Smooth muscle cell (in vitro differentiated cells): Measurements from ENCODE around the gene UFSP1. TPM values are rescaled to one million over a fixed set of nuclear protein-coding genes. Genes with fewer than 3 reads are reported as not detected.

ENCODE experiments used
- DNase-seq: peaks from one replicate; lab custom pipeline; 2025; ENCODE audit not compliant: unreplicated experiment; lab: John Stamatoyannopoulos, UW
- H2AFZ ChIP-seq: fragments of 200-600 bp; sonication (generic); 2 replicates; pipeline ENCODE4 v1.6.0; 2016; ENCODE audit warnings: antibody characterized with exemption, low read depth, mild to moderate bottlenecking
- H3F3A ChIP-seq: fragments of 200-600 bp; sonication (generic); 2 replicates; pipeline ENCODE4 v1.6.0; 2017; ENCODE audit warnings: antibody characterized with exemption, low read depth
- H3K27ac ChIP-seq: fragments of 200-600 bp; sonication (generic); 2 replicates; pipeline ENCODE4 v1.5.1; 2016; ENCODE audit warnings: low read depth, mild to moderate bottlenecking
- H3K27me3 ChIP-seq: fragments of 200-600 bp; sonication (generic); 2 replicates; pipeline ENCODE4 v1.6.1; 2016; ENCODE audit warnings: low read depth, mild to moderate bottlenecking
- H3K36me3 ChIP-seq: fragments of 200-600 bp; sonication (generic); 2 replicates; pipeline ENCODE4 v1.5.1; 2016; ENCODE audit warnings: low read depth
- H3K4me1 ChIP-seq: fragments of 200-600 bp; sonication (generic); 2 replicates; pipeline ENCODE4 v1.5.1; 2016; ENCODE audit warnings: low read depth
- H3K4me2 ChIP-seq: fragments of 200-600 bp; sonication (generic); 2 replicates; pipeline ENCODE4 v1.6.0; 2016; ENCODE audit warnings: mild to moderate bottlenecking
- H3K4me3 ChIP-seq: fragments of 200-600 bp; sonication (generic); 2 replicates; pipeline ENCODE4 v1.5.1; 2016; ENCODE audit warnings: mild to moderate bottlenecking
- H3K79me2 ChIP-seq: fragments of 200-600 bp; sonication (generic); 2 replicates; pipeline ENCODE4 v1.6.0; 2016; ENCODE audit warnings: low read depth, mild to moderate bottlenecking
- H3K9ac ChIP-seq: fragments of 200-600 bp; sonication (generic); 2 replicates; pipeline ENCODE4 v1.6.0; 2016; ENCODE audit warnings: low read depth
- H3K9me3 ChIP-seq: fragments of 200-600 bp; sonication (generic); replicated peaks from 2 replicates; pipeline ENCODE4 v1.5.1; 2016; ENCODE audit warnings: low read depth
- H4K20me1 ChIP-seq: fragments of 200-600 bp; sonication (generic); 2 replicates; pipeline ENCODE4 v1.6.0; 2016; ENCODE audit warnings: low read depth
- CTCF ChIP-seq: fragments of 200-600 bp; sonication (generic); IDR thresholded peaks from 2 replicates; pipeline ENCODE4 v1.5.1; 2017; ENCODE audit warnings: borderline replicate concordance, mild to moderate bottlenecking, antibody characterized with exemption; ENCODE audit not compliant: insufficient read depth, poor library complexity, severe bottlenecking
- WGBS: methylation state at CpG from one replicate; pipeline ENCODE4 v1.1.7; 2016; ENCODE audit warnings: low lambda C conversion rate; 5-methylcytosine and 5-hydroxymethylcytosine counted together
- polyA plus RNA-seq: library from polyadenylated mRNA; unstranded; fragments of >200 nt; fragmentation: Nextera tagmentation; extraction: Ambion mirVana; gene quantifications from 2 replicates; pipeline ENCODE4 v1.2.1, GENCODE V29; 2016
- total RNA-seq: library from RNA; depleted of rRNA; stranded (reverse); fragments of >200 nt; gene quantifications from 2 replicates; pipeline ENCODE4 v1.2.3, GENCODE V29; 2014

The UFSP1 gene
- total and polyA plus RNA-seq, 2 experiments from 2014 or later = 1.2 to 2.6 TPM

- Histone ChIP-seq H3K9ac (no peak overlapping the region), H3K4me2 (no peak overlapping the region), H3K36me3 (no peaks in the 10 kb centered on the region), H3F3A (no peaks in the 10 kb centered on the region), H3K4me1 (no peaks in the 10 kb centered on the region), H2AFZ (no peak overlapping the region), H3K27me3 (no peaks in the 10 kb centered on the region), H3K4me3 (no peak overlapping the region), H3K9me3 (no peaks in the 10 kb centered on the region), H3K27ac (no peak overlapping the region), H4K20me1 (no peaks in the 10 kb centered on the region), H3K79me2 (peaks cover 7% of the 10 kb centered on the region)
- WGBS = 94% methylated on average over 13 of the region's 14 CpGs
- DNase-seq = no peak
- TF ChIP-seq CTCF = no peak
Observed at GRCh38 chr7:100854146-100854895, 35.2 kb downstream of the UFSP1 start.

GRCh38 chr7:100852048-100852872 lies 37.3 kb downstream of the UFSP1 start, which contains the start of gene SLC12A9:
Gene SLC12A9, plus strand, starts transcription at chr7:100852713. Its CDS starts 1,485 bp downstream, at chr7:100854198.
- Histone ChIP-seq H2AFZ (peak within 1 kb of the TSS; percentile 80), H3K9me3 (no peaks in the 10 kb centered on the region), H3K4me3 (peak within 1 kb of the TSS; percentile 89), H4K20me1 (no peaks in the 10 kb centered on the region), H3K27me3 (no peaks in the 10 kb centered on the region), H3F3A (no peaks in the 10 kb centered on the region), H3K36me3 (no peaks in the 10 kb centered on the region), H3K9ac (peak within 1 kb of the TSS; percentile 61), H3K79me2 (peaks cover 7% of the 10 kb centered on the region), H3K27ac (no peak within 1 kb of the TSS), H3K4me2 (peak within 1 kb of the TSS; percentile 95), H3K4me1 (no peaks in the 10 kb centered on the region)
- 1% methylated on average over 64 of the region's 71 CpGs for WGBS
- DNase-seq = peak; percentile 65
- peak; percentile 94 for TF ChIP-seq CTCF

GRCh38 chr7:100847360-100847759 lies 42.2 kb downstream of the UFSP1 start:
- no peak overlapping the region for H3K4me3 ChIP-seq
- H3K4me2 ChIP-seq = no peak overlapping the region
- no peaks in the 10 kb centered on the region for H4K20me1 ChIP-seq
- no peak overlapping the region for H3K9ac ChIP-seq
- no peaks in the 10 kb centered on the region for H3K27me3 ChIP-seq
- no peak overlapping the region for H3K27ac ChIP-seq
- no peaks in the 10 kb centered on the region for H3K4me1 ChIP-seq
- 92% methylated on average over 4 of the region's 4 CpGs for WGBS
- no peaks in the 10 kb centered on the region for H3F3A ChIP-seq
- H3K36me3 ChIP-seq = no peaks in the 10 kb centered on the region
- no peaks in the 10 kb centered on the region for H3K9me3 ChIP-seq
- DNase-seq = no peak
- H2AFZ ChIP-seq = no peak overlapping the region
- no peak for TF ChIP-seq CTCF
- H3K79me2 ChIP-seq = no peaks in the 10 kb centered on the region
